PFSK-1 (cell line): ENCODE results near the gene ABHD17B.

ENCODE experiments used
- FOXP2 ChIP-seq: optimal IDR thresholded peaks from 2 replicates; pipeline ENCODE3; 2011; ENCODE audit warnings: borderline replicate concordance, control low read depth, inconsistent platforms; ENCODE audit not compliant: insufficient read depth; ENCODE audit errors: extremely low read length, extremely low read depth
- POLR2AphosphoS5 ChIP-seq: IDR thresholded peaks from 2 replicates; pipeline ENCODE4 v1.6.1; 2012; ENCODE audit warnings: low read depth, mild to moderate bottlenecking, control low read depth, low read length, moderate library complexity
- SIN3A ChIP-seq: IDR thresholded peaks from 2 replicates; pipeline ENCODE4 v1.6.1; 2012; ENCODE audit warnings: mild to moderate bottlenecking, low read length, moderate library complexity, borderline replicate concordance; ENCODE audit not compliant: insufficient read depth
- TAF1 ChIP-seq: IDR thresholded peaks from 2 replicates; pipeline ENCODE4 v1.6.1; 2012; ENCODE audit warnings: low read length, control low read depth, borderline replicate concordance; ENCODE audit not compliant: insufficient read depth
- TF ChIP-seq, protein P1 (sequence below), 2 experiments: IDR thresholded peaks; 2 replicates each; pipeline versions ENCODE4 v1.6.1 to v1.8.0; 2011 to 2012; ENCODE audit warnings: low read depth in 2 of 2, low read length in 2 of 2, control low read depth in 1 of 2, inconsistent platforms in 1 of 2, mild to moderate bottlenecking in 1 of 2, moderate library complexity in 1 of 2; ENCODE audit not compliant: insufficient read depth in 1 of 2

The ABHD17B gene

DNA sequence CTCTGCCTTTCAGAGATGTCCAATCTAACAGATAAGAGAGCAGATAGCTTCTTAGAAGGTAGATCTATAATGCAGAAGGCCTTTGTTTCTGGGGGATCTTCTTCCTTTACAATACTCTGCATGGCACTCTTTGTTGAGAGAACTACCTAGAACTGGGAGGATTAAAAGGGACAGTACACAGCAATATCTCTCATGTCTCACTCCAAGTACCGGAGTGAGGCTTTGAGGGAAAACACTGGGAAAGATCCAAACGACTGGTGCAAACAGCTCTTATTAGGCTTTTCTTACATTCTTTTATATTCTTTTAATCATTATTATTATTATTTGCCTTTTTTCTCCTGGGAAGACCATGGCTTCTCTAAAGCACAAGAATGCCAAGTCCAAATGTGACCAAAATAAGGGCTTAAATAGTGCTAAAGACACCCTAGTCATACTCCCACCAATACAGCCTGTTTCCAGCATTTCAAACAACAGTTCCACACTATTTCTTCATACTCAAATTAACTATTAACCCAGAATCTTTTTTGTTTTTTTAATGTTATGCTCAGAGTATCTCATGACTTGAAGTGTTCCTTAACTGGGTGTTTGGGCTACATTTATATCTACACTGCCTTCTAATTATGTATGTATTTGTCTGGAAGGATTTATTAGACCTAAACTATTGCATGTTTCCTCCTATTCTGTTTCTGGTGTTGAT is 52.7 kb downstream of the ABHD17B start:
- TF ChIP-seq SIN3A (no peak), POLR2AphosphoS5 (no peak)

DNA sequence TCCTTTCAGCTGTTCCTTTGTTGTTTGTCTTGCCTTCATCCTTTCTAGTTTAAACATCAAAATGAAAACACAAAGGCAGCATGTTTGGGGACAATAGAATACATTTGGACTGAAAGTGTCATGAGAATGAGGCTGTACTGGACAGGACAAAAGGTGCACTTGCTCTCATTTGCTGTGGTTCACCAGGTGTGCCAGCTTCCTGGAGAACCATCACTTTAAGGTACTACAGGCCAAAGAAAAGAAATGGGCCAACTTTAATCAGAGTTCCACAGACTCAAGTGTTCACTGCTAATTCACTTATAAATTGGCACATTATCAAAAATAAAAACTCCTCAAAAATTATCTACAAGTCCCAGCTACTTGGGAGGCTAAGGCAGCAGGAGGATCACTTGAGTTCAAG is 53.8 kb downstream of the ABHD17B start:
- no peak for TF ChIP-seq TAF1

DNA sequence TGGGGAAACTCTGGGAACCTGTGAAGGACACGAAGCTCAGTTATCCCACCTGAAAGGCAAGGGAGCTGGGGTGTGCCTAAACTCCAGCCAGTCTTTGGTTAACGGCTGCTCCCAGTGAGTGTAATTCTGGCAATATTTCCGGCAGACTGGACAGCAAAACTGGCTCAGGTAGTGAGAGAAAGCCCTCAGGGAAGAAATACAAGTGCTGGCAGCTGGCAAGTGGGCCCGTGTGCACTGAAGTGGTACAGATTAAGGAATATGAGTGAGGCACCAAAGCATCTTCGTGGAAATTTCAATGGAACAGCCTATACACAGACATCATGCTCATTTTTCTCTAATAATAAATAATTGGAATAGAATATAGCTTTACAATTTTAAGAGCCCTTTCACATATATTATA is 56.2 kb downstream of the ABHD17B start:
- TF ChIP-seq POLR2AphosphoS5, result no peak
- no peak for TF ChIP-seq SIN3A
- TF ChIP-seq, protein P1, sequence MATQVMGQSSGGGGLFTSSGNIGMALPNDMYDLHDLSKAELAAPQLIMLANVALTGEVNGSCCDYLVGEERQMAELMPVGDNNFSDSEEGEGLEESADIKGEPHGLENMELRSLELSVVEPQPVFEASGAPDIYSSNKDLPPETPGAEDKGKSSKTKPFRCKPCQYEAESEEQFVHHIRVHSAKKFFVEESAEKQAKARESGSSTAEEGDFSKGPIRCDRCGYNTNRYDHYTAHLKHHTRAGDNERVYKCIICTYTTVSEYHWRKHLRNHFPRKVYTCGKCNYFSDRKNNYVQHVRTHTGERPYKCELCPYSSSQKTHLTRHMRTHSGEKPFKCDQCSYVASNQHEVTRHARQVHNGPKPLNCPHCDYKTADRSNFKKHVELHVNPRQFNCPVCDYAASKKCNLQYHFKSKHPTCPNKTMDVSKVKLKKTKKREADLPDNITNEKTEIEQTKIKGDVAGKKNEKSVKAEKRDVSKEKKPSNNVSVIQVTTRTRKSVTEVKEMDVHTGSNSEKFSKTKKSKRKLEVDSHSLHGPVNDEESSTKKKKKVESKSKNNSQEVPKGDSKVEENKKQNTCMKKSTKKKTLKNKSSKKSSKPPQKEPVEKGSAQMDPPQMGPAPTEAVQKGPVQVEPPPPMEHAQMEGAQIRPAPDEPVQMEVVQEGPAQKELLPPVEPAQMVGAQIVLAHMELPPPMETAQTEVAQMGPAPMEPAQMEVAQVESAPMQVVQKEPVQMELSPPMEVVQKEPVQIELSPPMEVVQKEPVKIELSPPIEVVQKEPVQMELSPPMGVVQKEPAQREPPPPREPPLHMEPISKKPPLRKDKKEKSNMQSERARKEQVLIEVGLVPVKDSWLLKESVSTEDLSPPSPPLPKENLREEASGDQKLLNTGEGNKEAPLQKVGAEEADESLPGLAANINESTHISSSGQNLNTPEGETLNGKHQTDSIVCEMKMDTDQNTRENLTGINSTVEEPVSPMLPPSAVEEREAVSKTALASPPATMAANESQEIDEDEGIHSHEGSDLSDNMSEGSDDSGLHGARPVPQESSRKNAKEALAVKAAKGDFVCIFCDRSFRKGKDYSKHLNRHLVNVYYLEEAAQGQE (IDR thresholded peaks at IDR 0.05; ENCODE audit: insufficient read depth in 1 of 2, low read depth in 2 of 2, low read length in 2 of 2), result no peak

DNA sequence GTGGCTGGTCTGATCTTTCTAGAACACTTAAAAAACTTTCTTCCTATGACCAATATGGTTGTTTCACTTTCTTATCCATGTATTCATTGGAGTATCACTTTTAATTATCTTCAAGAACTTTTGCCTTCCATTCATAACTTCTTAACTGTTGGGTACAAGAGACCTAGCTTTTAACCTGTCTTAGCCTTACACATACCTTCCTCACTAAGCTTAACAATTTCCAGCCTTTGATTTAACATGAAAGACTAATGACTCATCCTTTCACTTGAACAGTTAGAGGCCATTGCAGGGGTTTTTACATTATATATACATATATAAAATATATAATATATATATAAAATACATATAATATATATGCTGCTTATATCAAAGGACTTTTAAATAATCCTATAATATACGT is 57.9 kb downstream of the ABHD17B start:
- TF ChIP-seq FOXP2 (no peak), TAF1 (no peak), SIN3A (no peak), POLR2AphosphoS5 (no peak)
- TF ChIP-seq, protein P1 (IDR thresholded peaks at IDR 0.05; ENCODE audit: insufficient read depth in 1 of 2, low read depth in 2 of 2, low read length in 2 of 2), result no peak

DNA sequence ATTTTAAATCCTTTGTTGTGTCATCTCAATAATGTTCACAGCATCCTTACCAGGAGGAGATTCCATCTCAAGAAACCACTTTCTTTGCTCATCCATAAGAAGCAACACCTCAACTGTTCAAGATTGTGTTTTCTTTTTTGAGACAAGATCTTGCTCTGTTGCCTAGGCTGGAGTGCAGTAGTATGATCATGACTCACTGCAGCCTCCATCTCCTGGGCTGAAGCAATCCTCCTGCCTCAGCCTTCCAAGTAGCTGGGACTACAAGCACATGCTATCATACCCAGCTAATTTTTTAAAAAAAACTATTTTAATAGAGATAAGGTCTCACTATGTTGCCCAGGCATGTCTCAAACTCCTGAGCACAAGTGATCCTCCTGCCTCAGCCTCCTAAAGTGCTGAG is 60.0 kb downstream of the ABHD17B start:
- TF ChIP-seq, protein P1 (IDR thresholded peaks at IDR 0.05; ENCODE audit: insufficient read depth in 1 of 2, low read depth in 2 of 2, low read length in 2 of 2), result no peak
- TF ChIP-seq FOXP2 (no peak), SIN3A (no peak)

DNA sequence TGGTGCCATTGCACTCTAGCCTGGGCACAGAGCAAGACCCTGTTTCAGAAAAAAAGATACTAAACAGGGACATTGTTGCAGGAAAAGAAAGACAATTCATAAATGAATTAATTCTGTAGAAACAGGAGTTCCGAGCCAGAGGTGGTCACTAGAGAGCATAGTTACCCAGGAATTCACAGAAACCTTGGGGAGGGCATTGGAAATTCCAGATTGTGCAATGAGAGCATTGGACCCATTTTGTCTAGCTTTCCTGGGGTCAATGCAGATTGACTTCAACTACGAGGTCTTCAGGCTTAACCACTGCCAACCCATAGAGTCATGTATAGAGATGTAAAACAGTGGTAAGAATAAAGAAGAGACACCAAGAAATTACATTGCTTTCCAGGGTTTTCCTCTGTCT is 63.1 kb downstream of the ABHD17B start:
- TF ChIP-seq TAF1 (no peak), SIN3A (no peak), POLR2AphosphoS5 (no peak), FOXP2 (no peak)
- TF ChIP-seq, protein P1 (IDR thresholded peaks at IDR 0.05; ENCODE audit: insufficient read depth in 1 of 2, low read depth in 2 of 2, low read length in 2 of 2), result no peak
